ENCODE data around the gene MUC3A. TPM values are rescaled to one million over a fixed set of nuclear protein-coding genes. Genes with fewer than 3 reads are reported as not detected.

Gene MUC3A
- polyA plus RNA-seq, 1 of the 3 experiments (the other 2 are of a cell fraction): 0.03 TPM

DNA sequence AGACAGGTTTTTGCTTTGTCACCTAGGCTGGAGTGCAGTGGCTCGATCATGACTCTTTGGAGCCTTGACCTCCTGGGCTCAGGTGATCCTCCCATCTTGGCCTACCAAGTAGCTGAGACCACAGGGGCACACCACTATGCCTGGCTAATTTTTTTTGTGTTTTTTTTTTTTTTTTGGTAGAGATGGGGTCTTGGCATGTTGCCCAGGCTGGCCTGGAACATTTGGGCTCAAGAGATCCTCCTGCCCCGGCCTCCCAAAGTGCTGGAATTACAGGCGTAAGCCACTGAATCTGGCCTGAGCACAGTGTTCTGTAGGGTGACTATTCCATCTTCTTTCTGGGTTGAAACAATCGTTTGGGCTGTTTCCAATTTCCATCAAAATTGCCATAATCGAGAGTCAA, 1.5 kb upstream of the MUC3A start:
- CTCF ChIA-PET: no interaction called here
- Histone ChIP-seq H3K79me2 (ENCODE audit: insufficient read depth) (no peaks in the 10 kb centered on the region), H3K4me1 (ENCODE audit: control insufficient read depth in 1 of 2, insufficient read depth in 2 of 2, low read depth in 1 of 2, low read length in 1 of 2) (no peaks in the 10 kb centered on the region), H3K27me3 (ENCODE audit: insufficient read depth) (peaks cover 76% of the 10 kb centered on the region), H4K20me1 (ENCODE audit: insufficient read depth) (no peaks in the 10 kb centered on the region), H3F3A (replicated peaks; ENCODE audit: insufficient read depth) (no peaks in the 10 kb centered on the region), H3K36me3 (replicated peaks in 1 of 2; ENCODE audit: control insufficient read depth in 1 of 2, insufficient read depth in 2 of 2, low read length in 1 of 2) (no peaks in the 10 kb centered on the region), H3K9me2 (no peaks in the 10 kb centered on the region), H3K27ac (ENCODE audit: low read depth in 2 of 2, low read length in 1 of 2) (no peak overlapping the region), H3K4me2 (no peak overlapping the region), H3K9me3 (no peaks in the 10 kb centered on the region), H3K9ac (no peak overlapping the region), H2AFZ (ENCODE audit: low read depth) (no peak overlapping the region), H3K4me3 (ENCODE audit: low read depth in 2 of 2, low read length in 1 of 2) (no peak overlapping the region)
- POLR2A ChIA-PET: no interaction called here
- TF ChIP-seq MEF2A (IDR thresholded peaks at IDR 0.05; ENCODE audit: borderline replicate concordance, low read depth) (no peak), FOXJ3 (CRISPR knock-in tag; IDR thresholded peaks at IDR 0.05) (no peak), GATA2 (CRISPR knock-in tag; IDR thresholded peaks at IDR 0.05) (no peak), NRF1 (IDR thresholded peaks at IDR 0.05; ENCODE audit: low read depth, low read length) (no peak), RCOR1 (IDR thresholded peaks at IDR 0.05; ENCODE audit: low read length) (no peak), NFIC (IDR thresholded peaks at IDR 0.05; ENCODE audit: borderline replicate concordance) (no peak), RFX5 (IDR thresholded peaks at IDR 0.05; ENCODE audit: low read length) (no peak), MXI1 (IDR thresholded peaks at IDR 0.05; ENCODE audit: low read depth, low read length) (no peak), JUND (IDR thresholded peaks at IDR 0.05) (no peak), USF1 (IDR thresholded peaks at IDR 0.05; ENCODE audit: borderline replicate concordance, low read depth) (no peak), EP300 (IDR thresholded peaks at IDR 0.05; ENCODE audit: borderline replicate concordance in 1 of 2, low read depth in 1 of 2, low read length in 1 of 2) (no peak), SIN3A (IDR thresholded peaks at IDR 0.05; ENCODE audit: borderline replicate concordance, low read depth, low read length) (no peak), POLR2AphosphoS5 (IDR thresholded peaks at IDR 0.05; ENCODE audit: low read depth, low read length) (no peak), MAX (IDR thresholded peaks at IDR 0.05; ENCODE audit: low read depth) (no peak), FOXM1 (IDR thresholded peaks at IDR 0.05; ENCODE audit: low read depth) (no peak)
- TF ChIP-seq, protein P1, sequence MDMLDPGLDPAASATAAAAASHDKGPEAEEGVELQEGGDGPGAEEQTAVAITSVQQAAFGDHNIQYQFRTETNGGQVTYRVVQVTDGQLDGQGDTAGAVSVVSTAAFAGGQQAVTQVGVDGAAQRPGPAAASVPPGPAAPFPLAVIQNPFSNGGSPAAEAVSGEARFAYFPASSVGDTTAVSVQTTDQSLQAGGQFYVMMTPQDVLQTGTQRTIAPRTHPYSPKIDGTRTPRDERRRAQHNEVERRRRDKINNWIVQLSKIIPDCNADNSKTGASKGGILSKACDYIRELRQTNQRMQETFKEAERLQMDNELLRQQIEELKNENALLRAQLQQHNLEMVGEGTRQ (IDR thresholded peaks at IDR 0.05; ENCODE audit: borderline replicate concordance, low read depth, low read length): no peak
- TF ChIP-seq, protein P2, sequence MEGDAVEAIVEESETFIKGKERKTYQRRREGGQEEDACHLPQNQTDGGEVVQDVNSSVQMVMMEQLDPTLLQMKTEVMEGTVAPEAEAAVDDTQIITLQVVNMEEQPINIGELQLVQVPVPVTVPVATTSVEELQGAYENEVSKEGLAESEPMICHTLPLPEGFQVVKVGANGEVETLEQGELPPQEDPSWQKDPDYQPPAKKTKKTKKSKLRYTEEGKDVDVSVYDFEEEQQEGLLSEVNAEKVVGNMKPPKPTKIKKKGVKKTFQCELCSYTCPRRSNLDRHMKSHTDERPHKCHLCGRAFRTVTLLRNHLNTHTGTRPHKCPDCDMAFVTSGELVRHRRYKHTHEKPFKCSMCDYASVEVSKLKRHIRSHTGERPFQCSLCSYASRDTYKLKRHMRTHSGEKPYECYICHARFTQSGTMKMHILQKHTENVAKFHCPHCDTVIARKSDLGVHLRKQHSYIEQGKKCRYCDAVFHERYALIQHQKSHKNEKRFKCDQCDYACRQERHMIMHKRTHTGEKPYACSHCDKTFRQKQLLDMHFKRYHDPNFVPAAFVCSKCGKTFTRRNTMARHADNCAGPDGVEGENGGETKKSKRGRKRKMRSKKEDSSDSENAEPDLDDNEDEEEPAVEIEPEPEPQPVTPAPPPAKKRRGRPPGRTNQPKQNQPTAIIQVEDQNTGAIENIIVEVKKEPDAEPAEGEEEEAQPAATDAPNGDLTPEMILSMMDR (IDR thresholded peaks at IDR 0.05): no peak
- TF ChIP-seq, protein P3, sequence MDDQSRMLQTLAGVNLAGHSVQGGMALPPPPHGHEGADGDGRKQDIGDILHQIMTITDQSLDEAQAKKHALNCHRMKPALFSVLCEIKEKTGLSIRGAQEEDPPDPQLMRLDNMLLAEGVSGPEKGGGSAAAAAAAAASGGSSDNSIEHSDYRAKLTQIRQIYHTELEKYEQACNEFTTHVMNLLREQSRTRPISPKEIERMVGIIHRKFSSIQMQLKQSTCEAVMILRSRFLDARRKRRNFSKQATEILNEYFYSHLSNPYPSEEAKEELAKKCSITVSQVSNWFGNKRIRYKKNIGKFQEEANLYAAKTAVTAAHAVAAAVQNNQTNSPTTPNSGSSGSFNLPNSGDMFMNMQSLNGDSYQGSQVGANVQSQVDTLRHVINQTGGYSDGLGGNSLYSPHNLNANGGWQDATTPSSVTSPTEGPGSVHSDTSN (IDR thresholded peaks at IDR 0.05): no peak
- TF ChIP-seq, protein P4, sequence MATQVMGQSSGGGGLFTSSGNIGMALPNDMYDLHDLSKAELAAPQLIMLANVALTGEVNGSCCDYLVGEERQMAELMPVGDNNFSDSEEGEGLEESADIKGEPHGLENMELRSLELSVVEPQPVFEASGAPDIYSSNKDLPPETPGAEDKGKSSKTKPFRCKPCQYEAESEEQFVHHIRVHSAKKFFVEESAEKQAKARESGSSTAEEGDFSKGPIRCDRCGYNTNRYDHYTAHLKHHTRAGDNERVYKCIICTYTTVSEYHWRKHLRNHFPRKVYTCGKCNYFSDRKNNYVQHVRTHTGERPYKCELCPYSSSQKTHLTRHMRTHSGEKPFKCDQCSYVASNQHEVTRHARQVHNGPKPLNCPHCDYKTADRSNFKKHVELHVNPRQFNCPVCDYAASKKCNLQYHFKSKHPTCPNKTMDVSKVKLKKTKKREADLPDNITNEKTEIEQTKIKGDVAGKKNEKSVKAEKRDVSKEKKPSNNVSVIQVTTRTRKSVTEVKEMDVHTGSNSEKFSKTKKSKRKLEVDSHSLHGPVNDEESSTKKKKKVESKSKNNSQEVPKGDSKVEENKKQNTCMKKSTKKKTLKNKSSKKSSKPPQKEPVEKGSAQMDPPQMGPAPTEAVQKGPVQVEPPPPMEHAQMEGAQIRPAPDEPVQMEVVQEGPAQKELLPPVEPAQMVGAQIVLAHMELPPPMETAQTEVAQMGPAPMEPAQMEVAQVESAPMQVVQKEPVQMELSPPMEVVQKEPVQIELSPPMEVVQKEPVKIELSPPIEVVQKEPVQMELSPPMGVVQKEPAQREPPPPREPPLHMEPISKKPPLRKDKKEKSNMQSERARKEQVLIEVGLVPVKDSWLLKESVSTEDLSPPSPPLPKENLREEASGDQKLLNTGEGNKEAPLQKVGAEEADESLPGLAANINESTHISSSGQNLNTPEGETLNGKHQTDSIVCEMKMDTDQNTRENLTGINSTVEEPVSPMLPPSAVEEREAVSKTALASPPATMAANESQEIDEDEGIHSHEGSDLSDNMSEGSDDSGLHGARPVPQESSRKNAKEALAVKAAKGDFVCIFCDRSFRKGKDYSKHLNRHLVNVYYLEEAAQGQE (IDR thresholded peaks at IDR 0.05; ENCODE audit: low read depth, low read length): no peak
- 46% methylated on average over 5 of the region's 5 CpGs for WGBS (ENCODE audit: low lambda C conversion rate)
- DNase-seq: no peak
